A673 (cell line): Measurements from ENCODE around the gene MAPKAPK3. TPM values are rescaled to one million over a fixed set of nuclear protein-coding genes. Genes with fewer than 3 reads are reported as not detected.
"Not testable (repeated sequence)": the region's sequence is repeated elsewhere in the genome, so short reads cannot be mapped to it uniquely, and the experiment has no call there.

Experiments used
- BruUV-seq: library from RNA; stranded (reverse); fragments of 400-500 nt; replicated peaks from 2 replicates; lab custom pipeline; 2021; lab: Mats Ljungman, UMichigan
- CTCF ChIA-PET: fragments of 300-600 bp; sonication (Branson Sonifier 250); formaldehyde crosslinking; loops from one replicate; lab custom pipeline; 2022; ENCODE audit warnings: antibody characterized with exemption; lab: Charles Lee
- POLR2A ChIA-PET: fragments of 300-600 bp; sonication (Branson Sonifier 250); formaldehyde crosslinking; loops from one replicate; lab custom pipeline; 2022; ENCODE audit warnings: antibody characterized with exemption; ENCODE audit not compliant: low non-redundant PET; lab: Charles Lee
- DNase-seq: peaks from one replicate; pipeline ENCODE4 v3.0.0-alpha.2; 2015; ENCODE audit warnings: low spot score
- H3K27ac ChIP-seq: fragments of 200-600 bp; sonication (generic); 2 replicates; pipeline ENCODE4 v1.5.1; 2016; ENCODE audit warnings: mixed run types, low read depth, mild to moderate bottlenecking, mixed read lengths, antibody characterized with exemption, low read length; ENCODE audit not compliant: poor library complexity, severe bottlenecking
- H3K27me3 ChIP-seq: fragments of 200-600 bp; sonication (generic); replicated peaks from 2 replicates; pipeline ENCODE4 v1.6.1; 2017; ENCODE audit warnings: mixed run types, low read depth, mild to moderate bottlenecking, mixed read lengths, antibody characterized with exemption, low read length; ENCODE audit not compliant: insufficient read depth, poor library complexity
- H3K36me3 ChIP-seq: fragments of 200-600 bp; sonication (generic); 2 replicates; pipeline ENCODE4 v1.6.1; 2016; ENCODE audit warnings: mixed run types, mild to moderate bottlenecking, mixed read lengths, antibody characterized with exemption, low read length; ENCODE audit not compliant: insufficient read depth, poor library complexity, severe bottlenecking
- H3K4me1 ChIP-seq: fragments of 200-600 bp; sonication (generic); 2 replicates; pipeline ENCODE4 v1.6.1; 2017; ENCODE audit warnings: mixed run types, mild to moderate bottlenecking, mixed read lengths, antibody characterized with exemption, low read length; ENCODE audit not compliant: insufficient read depth, poor library complexity, severe bottlenecking
- H3K4me3 ChIP-seq: fragments of 200-600 bp; sonication (generic); 2 replicates; pipeline ENCODE4 v1.5.1; 2016; ENCODE audit warnings: low read depth, mixed run types, mild to moderate bottlenecking, mixed read lengths, low read length; ENCODE audit not compliant: poor library complexity, severe bottlenecking
- H3K9me3 ChIP-seq: fragments of 200-600 bp; sonication (generic); 2 replicates; pipeline ENCODE4 v1.6.1; 2016; ENCODE audit warnings: mixed run types, low read depth, mild to moderate bottlenecking, mixed read lengths, antibody characterized with exemption, low read length; ENCODE audit not compliant: poor library complexity, severe bottlenecking
- EZH2 ChIP-seq: fragments of 200-600 bp; sonication (generic); IDR thresholded peaks from 2 replicates; pipeline ENCODE4 v1.6.1; 2017; ENCODE audit warnings: borderline replicate concordance, low read depth, mild to moderate bottlenecking, mixed read lengths, antibody characterized with exemption, low read length; ENCODE audit not compliant: poor library complexity, severe bottlenecking
- intact Hi-C: fragments of 100-400 bp; cut with micrococcal nuclease; formaldehyde crosslinking; loops from one replicate; pipeline ENCODE4 v1.10.0; 2022; ENCODE audit not compliant: unreplicated experiment
- total RNA-seq: library from RNA; stranded (reverse); gene quantifications from 2 replicates; pipeline ENCODE4 v1.2.3, GENCODE V29; 2021
- TF ChIP-seq, protein P1 (sequence below): fragments of 300-800, 200-600 bp; sonication (generic); conservative IDR thresholded peaks from 2 replicates; pipeline ENCODE4 v1.5.1; 2017; ENCODE audit warnings: low read depth, mild to moderate bottlenecking, antibody characterized with exemption, low read length, moderate library complexity, mixed read lengths

Gene MAPKAPK3
- total RNA-seq, 1 experiment from 2014 or later: 15.8 TPM

DNA sequence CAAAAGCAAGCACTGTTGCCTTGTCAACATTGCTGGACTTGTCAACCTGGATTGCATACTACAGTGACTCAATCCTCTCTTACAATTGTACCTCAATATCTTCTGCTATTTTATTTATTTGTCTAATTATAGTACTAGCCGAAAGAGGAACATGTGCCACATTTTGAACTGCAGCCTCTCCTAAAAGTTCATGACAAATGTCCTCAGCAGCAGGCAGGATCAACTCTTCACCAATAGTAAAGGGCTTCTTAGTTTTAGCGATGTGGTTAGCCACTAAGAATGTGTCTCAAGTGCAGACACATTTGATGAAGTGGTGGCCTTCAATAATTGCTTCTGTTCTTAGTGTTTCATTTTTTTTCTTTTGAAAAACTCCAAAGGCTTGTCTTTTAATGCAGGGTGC lies 71.0 kb downstream of the MAPKAPK3 start:
- intact Hi-C loops: no loop called here
- ChIA-PET CTCF (no interaction called here), POLR2A (no interaction called here)
- H3K9me3 ChIP-seq: no peaks in the 10 kb centered on the region
- no peak for DNase-seq
- H3K36me3 ChIP-seq: no peaks in the 10 kb centered on the region
- BruUV-seq: no TSS peak
- peaks cover 7% of the 10 kb centered on the region for H3K27me3 ChIP-seq
- H3K4me1 ChIP-seq: no peaks in the 10 kb centered on the region
- H3K27ac ChIP-seq: no peak overlapping the region
- TF ChIP-seq EZH2: no peak
- TF ChIP-seq, protein P1, sequence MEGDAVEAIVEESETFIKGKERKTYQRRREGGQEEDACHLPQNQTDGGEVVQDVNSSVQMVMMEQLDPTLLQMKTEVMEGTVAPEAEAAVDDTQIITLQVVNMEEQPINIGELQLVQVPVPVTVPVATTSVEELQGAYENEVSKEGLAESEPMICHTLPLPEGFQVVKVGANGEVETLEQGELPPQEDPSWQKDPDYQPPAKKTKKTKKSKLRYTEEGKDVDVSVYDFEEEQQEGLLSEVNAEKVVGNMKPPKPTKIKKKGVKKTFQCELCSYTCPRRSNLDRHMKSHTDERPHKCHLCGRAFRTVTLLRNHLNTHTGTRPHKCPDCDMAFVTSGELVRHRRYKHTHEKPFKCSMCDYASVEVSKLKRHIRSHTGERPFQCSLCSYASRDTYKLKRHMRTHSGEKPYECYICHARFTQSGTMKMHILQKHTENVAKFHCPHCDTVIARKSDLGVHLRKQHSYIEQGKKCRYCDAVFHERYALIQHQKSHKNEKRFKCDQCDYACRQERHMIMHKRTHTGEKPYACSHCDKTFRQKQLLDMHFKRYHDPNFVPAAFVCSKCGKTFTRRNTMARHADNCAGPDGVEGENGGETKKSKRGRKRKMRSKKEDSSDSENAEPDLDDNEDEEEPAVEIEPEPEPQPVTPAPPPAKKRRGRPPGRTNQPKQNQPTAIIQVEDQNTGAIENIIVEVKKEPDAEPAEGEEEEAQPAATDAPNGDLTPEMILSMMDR: no peak
- H3K4me3 ChIP-seq: no peak overlapping the region

DNA sequence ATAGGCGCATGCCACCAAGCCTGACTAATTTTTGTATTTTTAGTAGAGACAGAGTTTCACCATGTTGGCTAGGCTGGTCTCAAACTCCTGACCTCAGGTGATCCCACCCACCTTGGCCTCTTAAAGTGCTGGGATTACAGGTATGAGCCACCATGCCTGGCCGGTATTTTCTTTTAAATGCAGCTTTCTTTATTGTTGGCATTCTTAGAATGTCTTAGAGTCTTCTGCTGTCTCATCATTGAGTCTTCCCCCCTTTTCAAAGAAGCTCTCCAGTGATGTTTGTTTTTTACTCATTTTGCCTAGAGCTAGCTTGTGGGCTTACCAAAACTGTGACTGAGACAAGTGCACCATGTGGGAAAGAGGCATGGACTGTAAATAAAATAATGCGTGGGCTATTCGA lies 71.7 kb downstream of the MAPKAPK3 start:
- DNase-seq, H3K4me3 ChIP-seq, H3K36me3 ChIP-seq, POLR2A ChIA-PET, H3K4me1 ChIP-seq, intact Hi-C loops, H3K27ac ChIP-seq, BruUV-seq, H3K27me3 ChIP-seq, CTCF ChIA-PET, H3K9me3 ChIP-seq: not testable (repeated sequence)

DNA sequence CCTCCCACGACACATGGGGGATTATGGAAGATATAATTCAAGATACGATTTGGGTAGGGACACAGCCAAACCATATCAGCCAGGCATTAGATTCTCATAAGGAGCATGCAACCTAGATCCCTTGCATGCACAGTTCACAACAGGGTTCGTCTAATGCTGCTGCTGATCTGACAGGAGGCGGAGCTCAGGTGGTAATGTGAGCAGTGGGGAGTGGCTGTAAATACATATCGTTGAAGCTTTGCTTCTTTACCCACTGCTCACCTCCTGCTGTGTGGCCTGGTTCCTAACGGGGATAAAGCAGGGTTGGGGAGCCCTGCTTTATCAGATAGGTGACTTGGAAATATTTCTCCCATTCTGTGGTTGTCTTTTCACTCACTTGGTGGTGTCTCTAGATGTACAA lies 72.6 kb downstream of the MAPKAPK3 start:
- Histone ChIP-seq H3K27ac (no peak overlapping the region), H3K36me3 (no peaks in the 10 kb centered on the region), H3K27me3 (peaks cover 2% of the 10 kb centered on the region), H3K4me3 (no peak overlapping the region), H3K9me3 (no peaks in the 10 kb centered on the region), H3K4me1 (no peaks in the 10 kb centered on the region)
- TF ChIP-seq, protein P1: no peak
- no peak for TF ChIP-seq EZH2
- ChIA-PET POLR2A (no interaction called here), CTCF (no interaction called here)
- no TSS peak for BruUV-seq
- intact Hi-C loops: no loop called here
- no peak for DNase-seq

DNA sequence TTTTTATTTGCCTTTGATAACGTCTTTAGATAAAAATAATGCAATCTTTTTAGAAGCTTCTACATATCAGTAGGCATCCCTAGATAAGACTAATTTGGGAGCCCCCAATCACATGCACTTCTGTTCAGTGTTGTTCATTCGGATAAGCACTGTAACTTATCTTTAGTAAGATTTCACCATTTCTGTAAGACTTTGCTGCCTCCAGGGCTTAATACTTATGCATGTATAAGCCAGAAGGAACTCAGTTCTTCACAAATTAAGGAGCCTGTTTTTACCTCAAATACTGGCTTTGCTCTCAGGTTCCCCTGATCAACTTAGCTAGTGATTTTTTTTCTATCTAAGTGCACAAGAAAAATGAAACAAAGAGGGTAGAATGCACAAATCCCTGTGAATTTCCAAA lies 78.1 kb downstream of the MAPKAPK3 start:
- no peak overlapping the region for H3K4me3 ChIP-seq
- ChIA-PET POLR2A (no interaction called here), CTCF (no interaction called here)
- no peaks in the 10 kb centered on the region for H3K9me3 ChIP-seq
- no peak for DNase-seq
- H3K36me3 ChIP-seq: no peaks in the 10 kb centered on the region
- H3K27ac ChIP-seq: no peak overlapping the region
- BruUV-seq: no TSS peak
- intact Hi-C loops: no loop called here
- no peaks in the 10 kb centered on the region for H3K4me1 ChIP-seq
- no peak for TF ChIP-seq EZH2
- TF ChIP-seq, protein P1: no peak
- H3K27me3 ChIP-seq: no peaks in the 10 kb centered on the region
